ENCODE data around the gene CASP10.
"Not testable (repeated sequence)": the region's sequence is repeated elsewhere in the genome, so short reads cannot be mapped to it uniquely, and the experiment has no call there.

Gene CASP10

GRCh38 chr2:201157694-201158093 lies 25.2 kb upstream of the CASP10 start:
- no peaks in the 10 kb centered on the region for H3K27me3 ChIP-seq (ENCODE audit: control insufficient read depth, insufficient read depth, low read length)
- no peak overlapping the region for H3K4me3 ChIP-seq (ENCODE audit: low read depth, low read length)
- H3K27ac ChIP-seq (ENCODE audit: low read depth, low read length) = peak overlapping the region; percentile 24
- H3K36me3 ChIP-seq (ENCODE audit: control insufficient read depth, insufficient read depth, low read length) = peaks cover 2% of the 10 kb centered on the region
- H3K4me1 ChIP-seq (ENCODE audit: control insufficient read depth, insufficient read depth, low read length) = peaks cover 7% of the 10 kb centered on the region
- no peaks in the 10 kb centered on the region for H3K9me3 ChIP-seq (ENCODE audit: control insufficient read depth, insufficient read depth, low read length)
- H3K9ac ChIP-seq (ENCODE audit: low read depth, low read length) = no peak overlapping the region

GRCh38 chr2:201158111-201158929 lies 24.6 kb upstream of the CASP10 start:
- Histone ChIP-seq H3K4me1 (ENCODE audit: control insufficient read depth, insufficient read depth, low read length) (peaks cover 7% of the 10 kb centered on the region), H3K9ac (ENCODE audit: low read depth, low read length) (no peak overlapping the region), H3K36me3 (ENCODE audit: control insufficient read depth, insufficient read depth, low read length) (peaks cover 6% of the 10 kb centered on the region), H3K27ac (ENCODE audit: low read depth, low read length) (peak overlapping the region; percentile 24), H3K4me3 (ENCODE audit: low read depth, low read length) (no peak overlapping the region), H3K9me3 (ENCODE audit: control insufficient read depth, insufficient read depth, low read length) (no peaks in the 10 kb centered on the region), H3K27me3 (ENCODE audit: control insufficient read depth, insufficient read depth, low read length) (no peaks in the 10 kb centered on the region)

- Histone ChIP-seq H3K27me3 (ENCODE audit: control insufficient read depth, insufficient read depth, low read length) (no peaks in the 10 kb centered on the region), H3K27ac (ENCODE audit: low read depth, low read length) (no peak overlapping the region), H3K4me1 (ENCODE audit: control insufficient read depth, insufficient read depth, low read length) (no peaks in the 10 kb centered on the region), H3K9me3 (ENCODE audit: control insufficient read depth, insufficient read depth, low read length) (peaks cover 3% of the 10 kb centered on the region), H3K36me3 (ENCODE audit: control insufficient read depth, insufficient read depth, low read length) (peaks cover 10% of the 10 kb centered on the region), H3K9ac (ENCODE audit: low read depth, low read length) (no peak overlapping the region), H3K4me3 (ENCODE audit: low read depth, low read length) (no peak overlapping the region)
Measured at GRCh38 chr2:201164166-201164565, 18.8 kb upstream of the CASP10 start.

- Histone ChIP-seq H3K4me3 (ENCODE audit: low read depth, low read length) (no peak overlapping the region), H3K9ac (ENCODE audit: low read depth, low read length) (no peak overlapping the region), H3K36me3 (ENCODE audit: control insufficient read depth, insufficient read depth, low read length) (peaks cover 9% of the 10 kb centered on the region; the same call in 1 of the 2 replicates), H3K4me1 (ENCODE audit: control insufficient read depth, insufficient read depth, low read length) (no peaks in the 10 kb centered on the region), H3K27ac (ENCODE audit: low read depth, low read length) (no peak overlapping the region), H3K9me3 (ENCODE audit: control insufficient read depth, insufficient read depth, low read length) (peaks cover 3% of the 10 kb centered on the region), H3K27me3 (ENCODE audit: control insufficient read depth, insufficient read depth, low read length) (no peaks in the 10 kb centered on the region)
Measured at GRCh38 chr2:201167546-201167945, 15.4 kb upstream of the CASP10 start.

- not testable (repeated sequence) for H3K4me1 ChIP-seq (ENCODE audit: control insufficient read depth, insufficient read depth, low read length); H3K9ac ChIP-seq (ENCODE audit: low read depth, low read length); H3K27me3 ChIP-seq (ENCODE audit: control insufficient read depth, insufficient read depth, low read length); H3K36me3 ChIP-seq (ENCODE audit: control insufficient read depth, insufficient read depth, low read length); H3K27ac ChIP-seq (ENCODE audit: low read depth, low read length); H3K4me3 ChIP-seq (ENCODE audit: low read depth, low read length); H3K9me3 ChIP-seq (ENCODE audit: control insufficient read depth, insufficient read depth, low read length)
Measured at GRCh38 chr2:201168496-201168895, 14.4 kb upstream of the CASP10 start.

GRCh38 chr2:201171259-201171814 lies 11.6 kb upstream of the CASP10 start:
- H3K4me1 ChIP-seq (ENCODE audit: control insufficient read depth, insufficient read depth, low read length) = peaks cover 13% of the 10 kb centered on the region
- H3K4me3 ChIP-seq (ENCODE audit: low read depth, low read length) = no peak overlapping the region
- no peak overlapping the region for H3K9ac ChIP-seq (ENCODE audit: low read depth, low read length)
- H3K27me3 ChIP-seq (ENCODE audit: control insufficient read depth, insufficient read depth, low read length) = no peaks in the 10 kb centered on the region
- H3K9me3 ChIP-seq (ENCODE audit: control insufficient read depth, insufficient read depth, low read length) = peaks cover 3% of the 10 kb centered on the region
- H3K36me3 ChIP-seq (ENCODE audit: control insufficient read depth, insufficient read depth, low read length) = no peaks in the 10 kb centered on the region
- no peak overlapping the region for H3K27ac ChIP-seq (ENCODE audit: low read depth, low read length)

GRCh38 chr2:201172279-201172678 lies 10.7 kb upstream of the CASP10 start:
- H3K4me1 ChIP-seq (ENCODE audit: control insufficient read depth, insufficient read depth, low read length) = peaks cover 13% of the 10 kb centered on the region
- H3K4me3 ChIP-seq (ENCODE audit: low read depth, low read length) = no peak overlapping the region
- H3K27me3 ChIP-seq (ENCODE audit: control insufficient read depth, insufficient read depth, low read length) = no peaks in the 10 kb centered on the region
- H3K9ac ChIP-seq (ENCODE audit: low read depth, low read length) = no peak overlapping the region
- H3K36me3 ChIP-seq (ENCODE audit: control insufficient read depth, insufficient read depth, low read length) = no peaks in the 10 kb centered on the region
- H3K9me3 ChIP-seq (ENCODE audit: control insufficient read depth, insufficient read depth, low read length) = peaks cover 3% of the 10 kb centered on the region; the same call in 1 of the 2 replicates
- no peak overlapping the region for H3K27ac ChIP-seq (ENCODE audit: low read depth, low read length)

GRCh38 chr2:201174687-201175086 lies 8.3 kb upstream of the CASP10 start:
- Histone ChIP-seq H3K4me1 (ENCODE audit: control insufficient read depth, insufficient read depth, low read length) (peaks cover 13% of the 10 kb centered on the region), H3K27me3 (ENCODE audit: control insufficient read depth, insufficient read depth, low read length) (no peaks in the 10 kb centered on the region), H3K9ac (ENCODE audit: low read depth, low read length) (no peak overlapping the region), H3K27ac (ENCODE audit: low read depth, low read length) (no peak overlapping the region), H3K36me3 (ENCODE audit: control insufficient read depth, insufficient read depth, low read length) (no peaks in the 10 kb centered on the region), H3K4me3 (ENCODE audit: low read depth, low read length) (no peak overlapping the region), H3K9me3 (ENCODE audit: control insufficient read depth, insufficient read depth, low read length) (no peaks in the 10 kb centered on the region)

GRCh38 chr2:201176081-201176481 lies 6.9 kb upstream of the CASP10 start:
- H3K36me3 ChIP-seq (ENCODE audit: control insufficient read depth, insufficient read depth, low read length) = no peaks in the 10 kb centered on the region
- H3K27me3 ChIP-seq (ENCODE audit: control insufficient read depth, insufficient read depth, low read length) = no peaks in the 10 kb centered on the region
- H3K9ac ChIP-seq (ENCODE audit: low read depth, low read length) = no peak overlapping the region
- no peak overlapping the region for H3K27ac ChIP-seq (ENCODE audit: low read depth, low read length)
- H3K9me3 ChIP-seq (ENCODE audit: control insufficient read depth, insufficient read depth, low read length) = no peaks in the 10 kb centered on the region
- H3K4me3 ChIP-seq (ENCODE audit: low read depth, low read length) = no peak overlapping the region
- peaks cover 13% of the 10 kb centered on the region for H3K4me1 ChIP-seq (ENCODE audit: control insufficient read depth, insufficient read depth, low read length)

- H3K9ac ChIP-seq (ENCODE audit: low read depth, low read length) = no peak overlapping the region
- no peak overlapping the region for H3K27ac ChIP-seq (ENCODE audit: low read depth, low read length)
- no peaks in the 10 kb centered on the region for H3K36me3 ChIP-seq (ENCODE audit: control insufficient read depth, insufficient read depth, low read length)
- peaks cover 9% of the 10 kb centered on the region for H3K4me1 ChIP-seq (ENCODE audit: control insufficient read depth, insufficient read depth, low read length)
- no peaks in the 10 kb centered on the region for H3K9me3 ChIP-seq (ENCODE audit: control insufficient read depth, insufficient read depth, low read length)
- H3K4me3 ChIP-seq (ENCODE audit: low read depth, low read length) = no peak overlapping the region
- H3K27me3 ChIP-seq (ENCODE audit: control insufficient read depth, insufficient read depth, low read length) = no peaks in the 10 kb centered on the region
Measured at GRCh38 chr2:201180010-201180409, 2.9 kb upstream of the CASP10 start.

GRCh38 chr2:201183365-201183727 lies 405 bp downstream of the CASP10 start:
- Histone ChIP-seq H3K9me3 (ENCODE audit: control insufficient read depth, insufficient read depth, low read length) (no peaks in the 10 kb centered on the region), H3K27me3 (ENCODE audit: control insufficient read depth, insufficient read depth, low read length) (no peaks in the 10 kb centered on the region), H3K36me3 (ENCODE audit: control insufficient read depth, insufficient read depth, low read length) (no peaks in the 10 kb centered on the region), H3K4me3 (ENCODE audit: low read depth, low read length) (peak overlapping the region; percentile 54), H3K27ac (ENCODE audit: low read depth, low read length) (peak overlapping the region; percentile 53), H3K9ac (ENCODE audit: low read depth, low read length) (peak overlapping the region; percentile 60), H3K4me1 (ENCODE audit: control insufficient read depth, insufficient read depth, low read length) (peaks cover 7% of the 10 kb centered on the region)
